Measurements from ENCODE around the gene PNMA1.

DNA sequence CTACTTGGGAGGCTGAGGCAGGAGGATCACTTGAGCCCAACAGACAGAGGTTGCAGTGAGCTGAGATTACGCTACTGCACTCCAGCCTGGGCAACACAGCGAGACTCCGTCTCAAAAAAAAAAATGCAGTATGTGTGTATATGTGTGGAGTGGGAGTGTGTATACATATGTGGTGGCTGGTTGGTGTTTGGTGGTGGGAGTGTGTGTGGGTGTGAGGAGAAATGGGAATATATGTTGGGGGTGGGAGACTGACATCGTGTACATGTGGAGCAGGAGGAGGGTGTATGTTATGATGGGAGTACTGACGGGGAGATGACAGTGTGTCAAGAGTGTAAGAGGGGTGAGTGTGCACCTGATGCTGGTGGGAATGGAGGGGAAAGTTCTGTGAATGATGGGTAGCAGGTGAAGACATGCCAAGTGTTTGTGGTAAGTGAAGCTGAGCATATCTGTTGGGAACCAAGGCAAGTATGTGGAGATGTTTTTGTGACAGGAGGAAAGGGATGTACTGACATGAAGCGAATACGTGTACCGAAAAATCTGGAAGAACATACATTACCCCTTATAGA lies 4.2 kb downstream of the PNMA1 start:
- TF ChIP-seq, protein P1, sequence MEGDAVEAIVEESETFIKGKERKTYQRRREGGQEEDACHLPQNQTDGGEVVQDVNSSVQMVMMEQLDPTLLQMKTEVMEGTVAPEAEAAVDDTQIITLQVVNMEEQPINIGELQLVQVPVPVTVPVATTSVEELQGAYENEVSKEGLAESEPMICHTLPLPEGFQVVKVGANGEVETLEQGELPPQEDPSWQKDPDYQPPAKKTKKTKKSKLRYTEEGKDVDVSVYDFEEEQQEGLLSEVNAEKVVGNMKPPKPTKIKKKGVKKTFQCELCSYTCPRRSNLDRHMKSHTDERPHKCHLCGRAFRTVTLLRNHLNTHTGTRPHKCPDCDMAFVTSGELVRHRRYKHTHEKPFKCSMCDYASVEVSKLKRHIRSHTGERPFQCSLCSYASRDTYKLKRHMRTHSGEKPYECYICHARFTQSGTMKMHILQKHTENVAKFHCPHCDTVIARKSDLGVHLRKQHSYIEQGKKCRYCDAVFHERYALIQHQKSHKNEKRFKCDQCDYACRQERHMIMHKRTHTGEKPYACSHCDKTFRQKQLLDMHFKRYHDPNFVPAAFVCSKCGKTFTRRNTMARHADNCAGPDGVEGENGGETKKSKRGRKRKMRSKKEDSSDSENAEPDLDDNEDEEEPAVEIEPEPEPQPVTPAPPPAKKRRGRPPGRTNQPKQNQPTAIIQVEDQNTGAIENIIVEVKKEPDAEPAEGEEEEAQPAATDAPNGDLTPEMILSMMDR (IDR thresholded peaks at IDR 0.05): no peak
- no peak for TF ChIP-seq POLR2A (IDR thresholded peaks at IDR 0.05)

Measured in right lobe of liver (tissue), 4 donors.